AG04450 (cell line): ENCODE measurements around the gene DOCK6. TPM values are rescaled to one million over a fixed set of nuclear protein-coding genes. Genes with fewer than 3 reads are reported as not detected.
A peak's percentile ranks its signal among the peaks of the same experiment; 100 is the strongest.

Experiments used
- CTCF ChIA-PET: fragments of 300-600, 350-600 bp; formaldehyde crosslinking; extraction: SDS; loops from one replicate; lab custom pipeline; 2022; ENCODE audit warnings: antibody characterized with exemption, inconsistent platforms; lab: Charles Lee
- POLR2A ChIA-PET: fragments of 350-600 bp; formaldehyde crosslinking; extraction: SDS; loops from one replicate; lab custom pipeline; 2021; ENCODE audit warnings: antibody characterized with exemption, inconsistent platforms; lab: Yijun Ruan, JAX
- DNase-seq: peaks from one replicate; pipeline ENCODE4 v3.0.0-alpha.2; 2011; ENCODE audit warnings: low read depth, low spot score
- H3K27ac ChIP-seq: one replicate; pipeline ENCODE4 v1.5.1; 2012; ENCODE audit warnings: low read depth, low read length, control low read depth
- H3K27me3 ChIP-seq: one replicate; pipeline ENCODE4 v1.6.0; 2012; ENCODE audit warnings: low read length; ENCODE audit not compliant: control insufficient read depth, insufficient read depth
- H3K4me3 ChIP-seq: 2 replicates; pipeline ENCODE4 v1.5.1; 2011; ENCODE audit warnings: mild to moderate bottlenecking, low read depth, low read length, control low read depth
- H3K9me3 ChIP-seq: 2 replicates; pipeline ENCODE4 v1.5.1; 2012; ENCODE audit warnings: low read length; ENCODE audit not compliant: control insufficient read depth, insufficient read depth
- polyA plus RNA-seq: library from polyadenylated mRNA; depleted of rRNA; stranded (reverse); fragments of >200 nt; gene quantifications from 2 replicates; pipeline ENCODE4 v1.2.3, GENCODE V29; 2011
- TF ChIP-seq, protein P1 (sequence below): IDR thresholded peaks from 2 replicates; pipeline ENCODE4 v1.5.1; 2011; ENCODE audit warnings: low read depth, low read length, control low read depth, inconsistent platforms

DOCK6 gene
- polyA plus RNA-seq, 1 experiment = 8.9 TPM

DNA sequence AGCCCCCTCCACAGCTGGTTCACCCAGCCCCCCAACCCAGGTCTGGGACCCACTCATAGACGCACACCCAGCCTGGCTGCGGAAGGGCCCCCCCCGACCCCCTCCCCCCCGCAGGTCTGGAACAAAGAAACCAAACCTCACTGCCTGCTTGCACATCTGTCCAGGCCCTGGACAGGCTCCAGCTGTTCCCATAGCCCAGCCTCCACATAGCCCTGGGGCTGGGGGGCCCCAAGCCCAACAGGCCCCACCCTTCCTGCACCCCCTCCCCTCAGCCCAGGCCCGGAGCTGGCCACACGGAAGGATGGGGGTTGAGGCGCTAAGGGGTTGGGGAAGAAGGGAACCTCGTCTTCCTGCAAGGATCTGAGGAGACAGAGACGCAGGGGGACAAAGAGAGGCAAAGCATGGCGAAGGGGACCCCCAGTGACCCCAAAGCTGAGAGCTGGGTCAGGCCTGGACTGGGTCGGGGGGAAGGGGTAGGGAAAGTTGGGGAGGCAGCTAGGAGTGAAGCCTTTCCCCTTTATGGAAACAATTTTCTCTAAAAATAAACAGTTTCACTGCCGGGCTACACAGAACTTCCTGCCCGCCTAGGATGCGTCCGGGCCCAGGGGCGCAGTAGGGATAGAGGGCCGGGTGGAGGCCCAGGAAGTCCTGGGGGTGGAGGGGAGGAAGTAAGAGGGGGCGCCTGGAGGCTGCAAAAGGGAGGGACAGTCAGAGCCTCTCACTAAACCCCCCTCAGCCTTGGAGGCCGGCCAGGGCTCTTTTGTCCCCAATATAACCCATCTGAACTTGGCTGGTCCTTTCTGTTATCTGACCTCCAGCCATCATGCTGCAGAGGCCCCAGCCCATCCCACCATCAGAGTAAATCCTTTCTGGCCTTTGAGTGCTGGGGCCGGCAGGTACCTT, 67.4 kb downstream of the DOCK6 start:
- Histone ChIP-seq H3K4me3 (peak overlapping the region; percentile 96), H3K27me3 (no peaks in the 10 kb centered on the region), H3K27ac (peak overlapping the region; percentile 47), H3K9me3 (peaks cover 14% of the 10 kb centered on the region; the same call in 1 of the 2 replicates)
- TF ChIP-seq, protein P1, sequence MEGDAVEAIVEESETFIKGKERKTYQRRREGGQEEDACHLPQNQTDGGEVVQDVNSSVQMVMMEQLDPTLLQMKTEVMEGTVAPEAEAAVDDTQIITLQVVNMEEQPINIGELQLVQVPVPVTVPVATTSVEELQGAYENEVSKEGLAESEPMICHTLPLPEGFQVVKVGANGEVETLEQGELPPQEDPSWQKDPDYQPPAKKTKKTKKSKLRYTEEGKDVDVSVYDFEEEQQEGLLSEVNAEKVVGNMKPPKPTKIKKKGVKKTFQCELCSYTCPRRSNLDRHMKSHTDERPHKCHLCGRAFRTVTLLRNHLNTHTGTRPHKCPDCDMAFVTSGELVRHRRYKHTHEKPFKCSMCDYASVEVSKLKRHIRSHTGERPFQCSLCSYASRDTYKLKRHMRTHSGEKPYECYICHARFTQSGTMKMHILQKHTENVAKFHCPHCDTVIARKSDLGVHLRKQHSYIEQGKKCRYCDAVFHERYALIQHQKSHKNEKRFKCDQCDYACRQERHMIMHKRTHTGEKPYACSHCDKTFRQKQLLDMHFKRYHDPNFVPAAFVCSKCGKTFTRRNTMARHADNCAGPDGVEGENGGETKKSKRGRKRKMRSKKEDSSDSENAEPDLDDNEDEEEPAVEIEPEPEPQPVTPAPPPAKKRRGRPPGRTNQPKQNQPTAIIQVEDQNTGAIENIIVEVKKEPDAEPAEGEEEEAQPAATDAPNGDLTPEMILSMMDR = no peak
- POLR2A ChIA-PET = interaction anchor here (0.6 to 0.9 kb wide), 3 partner anchors 57 to 251 kb away, joined by 4 to 6 read pairs (median 5); no protein-coding TSS in a partner anchor
- no peak for DNase-seq
- CTCF ChIA-PET = interaction anchor here (0.6 to 1.2 kb wide), 2 partner anchors 49 to 99 kb away, joined by 3 to 4 read pairs; no protein-coding TSS in a partner anchor

DNA sequence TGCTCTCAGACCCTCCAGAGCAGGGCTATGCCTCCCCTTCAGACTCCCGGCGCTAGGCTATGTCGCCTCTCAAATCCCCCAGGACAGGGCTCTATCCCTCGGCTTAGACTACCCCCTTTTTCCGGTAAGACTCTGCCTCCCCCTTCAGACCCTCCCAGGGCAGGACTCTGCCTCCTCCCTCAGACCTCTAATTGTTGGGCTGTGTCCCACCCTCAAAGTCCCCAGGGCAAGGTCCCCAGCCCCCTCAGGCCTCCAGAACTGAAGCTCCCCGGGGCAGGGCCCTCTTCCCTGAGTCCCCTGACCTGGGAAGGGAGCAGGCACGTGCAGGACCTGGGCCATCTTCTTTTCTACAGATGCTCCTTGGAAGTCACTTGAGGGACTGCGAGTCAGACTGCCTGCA, 68.2 kb downstream of the DOCK6 start:
- CTCF ChIA-PET = interaction anchor here (1.2 kb wide), 1 partner anchor 50 kb away, joined by 3 read pairs; no protein-coding TSS in a partner anchor
- Histone ChIP-seq H3K27ac (peak overlapping the region; percentile 21), H3K27me3 (no peaks in the 10 kb centered on the region), H3K9me3 (peaks cover 14% of the 10 kb centered on the region; the same call in 1 of the 2 replicates), H3K4me3 (peak overlapping the region; percentile 96)
- DNase-seq = no peak
- TF ChIP-seq, protein P1 = no peak
- POLR2A ChIA-PET = interaction anchor here (0.6 to 0.9 kb wide), 2 partner anchors 56 to 250 kb away, joined by 5 to 6 read pairs; no protein-coding TSS in a partner anchor

DNA sequence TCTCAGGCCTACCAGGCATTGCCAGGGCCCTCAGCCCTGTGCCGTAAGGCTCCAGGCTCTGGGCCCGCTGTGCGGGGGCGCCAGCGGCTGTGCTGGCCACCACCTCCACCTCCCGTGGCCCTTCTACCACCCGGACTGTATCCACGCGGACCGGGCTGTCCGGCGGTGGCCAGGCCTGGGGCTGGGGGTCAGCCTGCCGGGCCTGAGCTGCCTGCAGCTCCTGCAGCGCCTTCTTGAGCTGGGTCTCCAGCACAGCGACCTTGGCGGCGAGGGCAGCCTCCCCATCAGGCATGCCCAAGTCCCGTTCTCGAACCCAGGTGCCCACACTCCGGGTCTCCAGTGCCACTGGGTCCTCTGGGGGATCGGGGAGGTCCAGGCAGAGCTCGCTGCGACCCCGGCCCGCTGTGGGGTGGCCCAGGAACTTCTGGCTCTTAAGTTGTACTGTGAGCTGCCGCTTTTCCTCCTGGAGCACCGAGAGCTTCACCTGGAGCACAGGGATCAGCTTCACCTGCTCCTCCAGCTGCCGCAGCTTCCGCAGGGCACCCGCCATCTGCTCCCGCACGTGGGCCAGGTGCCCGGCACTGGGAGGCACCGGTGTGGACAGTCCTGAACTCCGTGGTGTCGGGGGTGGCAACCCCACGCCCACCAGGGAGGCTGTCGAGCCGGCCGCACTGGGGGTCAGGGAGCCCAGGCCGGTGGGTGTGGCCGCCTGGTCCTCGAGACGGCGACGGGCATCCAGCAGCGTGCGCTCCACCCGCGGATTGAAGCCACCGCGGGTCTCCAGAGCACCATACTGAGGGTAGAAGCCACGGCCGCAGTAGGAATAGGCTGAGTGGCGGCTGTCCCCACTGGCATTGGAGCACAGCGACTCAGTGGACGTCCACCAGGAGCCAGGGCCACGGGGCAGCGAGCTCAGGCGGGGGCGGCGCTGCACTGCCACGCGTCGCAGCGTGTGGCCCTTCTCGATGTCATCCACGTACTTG, 69.1 kb downstream of the DOCK6 start:
- ChIA-PET POLR2A (no interaction called here), CTCF (interaction anchor here (0.7 kb wide), 1 partner anchor 368 kb away, joined by 5 read pairs; no protein-coding TSS in a partner anchor)
- Histone ChIP-seq H3K9me3 (peaks cover 14% of the 10 kb centered on the region; the same call in 1 of the 2 replicates), H3K4me3 (no peak overlapping the region), H3K27me3 (no peaks in the 10 kb centered on the region), H3K27ac (no peak overlapping the region)
- no peak for DNase-seq
- TF ChIP-seq, protein P1 = no peak

DNA sequence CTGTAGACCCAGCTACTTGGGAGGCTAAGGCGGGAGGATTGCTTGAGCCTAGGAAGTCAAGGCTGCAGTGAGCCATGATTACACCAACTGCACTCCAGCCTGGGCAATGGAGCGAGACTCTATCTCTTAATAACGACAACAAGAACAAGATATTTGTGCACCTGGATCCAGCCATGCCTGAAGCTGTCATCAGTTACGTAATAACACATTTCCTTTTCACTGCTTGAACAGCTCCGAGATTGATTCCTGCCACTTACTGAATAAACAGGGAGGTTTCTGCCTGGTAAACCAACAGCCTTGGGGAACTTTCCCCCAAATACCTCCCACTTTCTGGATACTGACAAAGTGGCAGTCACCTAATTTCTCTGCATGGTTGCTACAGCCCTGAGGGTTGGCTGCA, 70.4 kb downstream of the DOCK6 start:
- Histone ChIP-seq H3K9me3 (peaks cover 14% of the 10 kb centered on the region; the same call in 1 of the 2 replicates), H3K4me3 (no peak overlapping the region), H3K27ac (no peak overlapping the region), H3K27me3 (no peaks in the 10 kb centered on the region)
- TF ChIP-seq, protein P1 = no peak
- DNase-seq = no peak
- POLR2A ChIA-PET = no interaction called here
- CTCF ChIA-PET = interaction anchor here (0.7 kb wide), 2 partner anchors 12 to 369 kb away, joined by 5 to 7 read pairs; no protein-coding TSS in a partner anchor
